Endometrial microvascular endothelial cells (primary cell): ENCODE results near the gene SLC4A5. TPM values are rescaled to one million over a fixed set of nuclear protein-coding genes. Genes with fewer than 3 reads are reported as not detected.

Experiments used
- in situ Hi-C: cut with HindIII; loops from 2 replicates; pipeline ENCODE4 v1.10.0; 2017; ENCODE audit warnings: low sequenced_read_pairs, low pct_unique_long_range_greater_than_20kb; ENCODE audit errors: inconsistent ontology term
- total RNA-seq: library from RNA; depleted of rRNA; stranded (reverse); fragments of >200 nt; gene quantifications from one replicate; pipeline ENCODE4 v1.2.3, GENCODE V29; 2015; ENCODE audit errors: inconsistent ontology term

The SLC4A5 gene
- 0.37 TPM for total RNA-seq

DNA sequence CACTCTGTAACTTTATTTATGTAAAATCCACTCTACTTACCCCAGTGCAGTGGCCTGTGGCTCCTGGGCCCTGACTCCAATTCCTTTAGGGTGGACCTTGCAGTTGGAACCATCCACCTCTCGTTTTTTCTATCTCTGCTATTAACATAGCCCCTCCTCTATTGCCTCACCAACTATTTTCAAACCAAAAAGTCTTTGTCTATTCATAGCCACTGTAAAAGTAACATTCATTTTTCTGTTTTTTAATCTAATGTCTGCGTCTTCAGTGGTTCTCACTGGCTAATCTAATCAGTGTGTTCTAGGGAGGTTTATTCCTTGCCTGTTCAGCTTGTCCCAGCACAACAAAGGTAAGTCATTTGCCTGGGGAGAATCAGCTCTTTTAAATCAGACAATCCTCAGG lies at the start of gene SLC4A5:
Gene SLC4A5, minus strand, starts transcription at position 101 of the 400 bp plus-strand sequence. CDS start 28,393 bp downstream, outside the sequence.
- in situ Hi-C loops: no loop called here

DNA sequence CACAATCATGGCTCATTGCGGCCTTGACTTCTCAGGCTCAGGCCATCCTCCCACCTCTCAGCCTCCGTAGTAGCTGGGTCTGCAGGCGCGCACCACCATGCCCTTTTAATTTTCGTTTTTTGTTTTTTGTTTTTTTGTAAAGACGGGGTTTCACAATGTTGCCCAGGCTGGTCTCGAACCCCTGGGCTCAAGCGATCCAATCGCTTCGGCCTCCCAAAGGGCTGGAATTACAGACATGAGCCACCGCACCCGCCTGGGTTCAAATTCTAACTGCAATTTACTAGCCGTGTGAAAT lies 49.2 kb upstream of the SLC4A5 start:
- in situ Hi-C loops: no loop called here

GRCh38 chr2:74391580-74392448 lies 48.6 kb upstream of the SLC4A5 start:
- in situ Hi-C loops: no loop called here

- in situ Hi-C loops: no loop called here
Observed at GRCh38 chr2:74391209-74391579, 48.0 kb upstream of the SLC4A5 start.

GRCh38 chr2:74390606-74391005 lies 47.4 kb upstream of the SLC4A5 start:
- in situ Hi-C loops: no loop called here

DNA sequence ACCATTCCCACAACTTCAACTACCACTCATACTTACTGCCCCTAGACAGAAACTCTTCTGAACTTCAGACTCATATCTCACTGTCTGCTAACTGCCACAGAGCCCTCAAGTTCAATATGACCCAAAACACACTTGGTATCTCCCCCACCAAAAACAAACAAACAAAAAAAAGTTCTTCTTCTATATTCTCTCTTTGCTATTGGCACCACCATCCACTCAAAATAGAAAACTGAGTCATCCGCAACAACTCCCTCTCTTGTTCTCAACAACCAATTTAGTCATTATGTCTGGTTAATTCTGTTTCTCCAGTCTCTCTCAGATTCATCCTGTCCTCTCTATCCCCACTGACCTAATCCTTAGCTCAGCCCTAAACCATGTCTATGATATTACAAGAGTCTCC lies 44.1 kb upstream of the SLC4A5 start:
- in situ Hi-C loops: no loop called here

GRCh38 chr2:74385396-74385795 lies 42.2 kb upstream of the SLC4A5 start:
- in situ Hi-C loops: no loop called here

DNA sequence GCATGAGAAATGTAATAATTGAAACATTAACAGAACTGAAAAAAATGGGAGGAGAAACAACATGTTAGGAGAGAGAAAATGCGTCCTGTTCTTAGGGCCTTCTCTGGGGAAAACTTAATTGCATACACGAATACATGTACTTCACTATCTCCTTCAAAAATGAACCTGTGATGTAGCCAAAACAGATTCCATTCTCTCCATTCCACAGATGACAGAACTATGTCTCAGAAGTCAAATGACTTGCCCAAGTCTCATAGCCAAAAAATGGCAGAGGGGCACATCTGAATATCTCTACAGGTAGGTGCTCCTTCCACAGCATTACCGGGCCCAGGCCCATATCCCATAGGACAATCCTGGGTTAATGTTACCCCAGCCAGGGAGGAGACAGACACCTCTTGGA lies 40.8 kb upstream of the SLC4A5 start:
- in situ Hi-C loops: no loop called here

GRCh38 chr2:74383254-74383653 lies 40.0 kb upstream of the SLC4A5 start:
- in situ Hi-C loops: no loop called here

DNA sequence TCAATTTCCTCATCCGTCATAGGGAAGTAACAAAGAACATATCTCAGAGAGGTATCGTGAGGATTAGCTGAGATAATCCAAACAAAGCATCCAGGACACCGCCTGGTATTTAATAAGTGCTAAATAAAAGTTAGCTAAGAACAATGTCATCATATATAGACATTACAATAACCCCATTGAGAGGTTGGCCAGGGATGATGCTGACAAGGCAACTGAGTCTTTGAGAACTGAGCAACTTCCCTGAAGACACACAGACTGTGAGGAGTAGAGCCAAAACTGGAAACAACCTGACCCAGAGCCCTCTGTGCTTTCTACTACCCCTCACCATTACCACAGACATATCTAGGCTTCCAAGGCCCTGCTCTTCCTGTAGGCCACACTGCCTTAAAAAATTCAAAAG lies 38.5 kb upstream of the SLC4A5 start:
- in situ Hi-C loops: no loop called here

- in situ Hi-C loops: no loop called here
Observed at GRCh38 chr2:74379851-74380789, 36.9 kb upstream of the SLC4A5 start, which contains the start of gene DCTN1. Gene DCTN1 (minus strand): TSS chr2:74380311. CDS start chr2:74380037, 274 bp downstream.

GRCh38 chr2:74378007-74378406 lies 34.8 kb upstream of the SLC4A5 start:
- in situ Hi-C loops: no loop called here

DNA sequence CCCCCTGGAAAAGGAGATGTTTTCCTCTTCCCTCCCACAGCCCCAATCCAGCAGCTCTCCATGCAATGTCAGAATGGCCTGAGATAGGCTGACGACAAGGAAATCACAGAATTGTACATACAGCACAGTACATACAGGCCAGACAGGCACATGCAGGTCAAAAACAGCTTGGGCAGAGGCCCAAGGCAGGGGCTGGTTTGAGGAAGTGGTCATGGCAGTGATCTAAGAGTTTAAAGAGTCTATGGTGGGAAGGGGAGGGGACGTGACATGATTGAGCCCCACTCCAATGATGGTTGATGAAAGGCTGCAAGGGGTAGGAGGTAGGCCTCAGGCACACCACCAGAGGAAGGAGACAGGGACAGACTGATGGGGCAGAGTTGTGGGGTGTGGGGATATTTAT lies 32.6 kb upstream of the SLC4A5 start:
- in situ Hi-C loops: no loop called here

GRCh38 chr2:74374509-74375205 lies 31.4 kb upstream of the SLC4A5 start:
- in situ Hi-C loops: no loop called here

GRCh38 chr2:74373985-74374384 lies 30.8 kb upstream of the SLC4A5 start:
- in situ Hi-C loops: no loop called here

DNA sequence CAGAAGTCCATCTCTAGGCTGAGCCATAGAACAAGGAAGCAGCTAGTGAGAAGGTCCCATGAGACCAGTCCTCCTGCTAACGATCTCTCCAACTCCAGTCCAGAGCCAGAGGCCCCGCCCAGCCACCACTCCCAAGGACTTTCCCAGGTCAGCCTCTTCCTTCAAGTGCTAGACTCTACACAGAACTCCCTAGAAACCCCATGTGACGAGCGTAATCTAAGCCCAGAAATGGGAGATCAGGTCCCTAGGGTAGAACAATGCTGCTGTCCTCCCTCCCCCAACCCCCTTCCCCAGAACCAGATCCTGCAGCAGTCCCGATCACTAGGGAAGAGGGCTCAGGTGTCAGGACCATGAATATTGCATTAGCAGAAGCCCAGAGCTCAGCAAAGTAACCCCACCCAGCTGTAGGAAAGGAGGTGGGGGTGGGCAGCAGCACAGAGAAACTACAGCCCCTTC lies 30.0 kb upstream of the SLC4A5 start:
- in situ Hi-C loops: no loop called here

DNA sequence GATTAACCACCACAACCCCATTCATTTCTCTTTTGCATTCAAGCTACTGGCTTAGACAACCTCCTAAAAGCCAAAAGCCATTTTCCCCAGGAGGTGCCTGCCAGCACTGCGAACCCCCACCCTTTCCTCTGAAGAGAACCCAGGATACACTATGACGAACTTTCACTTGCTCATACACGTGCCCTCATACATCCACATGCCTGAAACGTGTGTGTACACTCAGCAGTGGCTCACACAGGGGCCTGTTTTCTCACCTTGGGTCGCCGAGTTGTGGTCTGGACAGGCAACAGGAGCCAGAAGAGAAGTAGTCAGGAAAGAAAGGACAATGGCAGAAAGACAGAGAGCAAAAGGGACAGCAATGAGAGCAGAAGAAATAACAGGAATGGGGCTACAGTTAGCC lies 29.5 kb upstream of the SLC4A5 start:
- in situ Hi-C loops: no loop called here

DNA sequence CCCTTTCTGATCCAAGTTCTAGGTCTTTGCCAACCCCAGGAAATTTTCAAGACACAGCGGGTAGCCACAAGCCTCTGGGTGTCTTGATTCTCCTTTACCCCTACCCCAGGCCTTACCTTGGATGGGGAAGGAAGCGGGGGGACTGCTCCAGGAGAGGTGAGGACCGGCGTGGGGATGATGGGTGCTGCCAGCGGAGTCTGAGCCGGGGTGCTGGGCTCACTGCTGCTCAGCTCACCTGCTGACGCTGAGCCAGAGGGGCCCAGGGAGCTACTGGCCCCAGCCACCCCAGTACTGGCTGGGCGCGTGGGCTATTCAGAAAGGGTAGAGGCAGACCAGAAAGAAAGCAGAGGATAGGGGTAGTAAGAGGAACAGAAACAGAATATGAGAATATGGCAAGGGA lies 28.2 kb upstream of the SLC4A5 start:
- in situ Hi-C loops: no loop called here

DNA sequence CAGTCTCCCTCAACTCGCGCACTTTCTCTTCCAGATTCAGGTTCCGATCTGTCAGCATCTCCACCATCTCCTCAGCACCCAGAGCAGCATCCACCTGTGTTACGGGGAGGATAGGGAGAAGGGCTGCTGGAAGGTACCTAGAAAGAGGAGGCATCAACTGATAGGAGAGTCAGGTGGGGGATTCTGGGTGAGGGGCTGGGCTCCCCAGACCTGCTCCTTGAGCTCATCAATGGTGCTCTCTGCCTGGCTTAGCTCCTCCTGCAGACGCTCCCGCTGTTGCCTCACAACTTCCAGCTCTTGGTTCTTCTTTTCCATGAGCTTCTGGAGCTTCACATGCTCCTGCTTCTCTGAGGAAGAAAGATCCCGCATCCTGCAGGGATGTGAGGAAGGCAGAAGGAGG lies 26.8 kb upstream of the SLC4A5 start:
- in situ Hi-C loops: no loop called here
